Measurements from ENCODE around the gene TMEM131L.
"Not testable (repeated sequence)": the region's sequence is repeated elsewhere in the genome, so short reads cannot be mapped to it uniquely, and the experiment has no call there.

The TMEM131L gene

GRCh38 chr4:153546280-153546679 lies 80.1 kb downstream of the TMEM131L start:
- DNase-seq (ENCODE audit: low spot score) = no peak

GRCh38 chr4:153547520-153547919 lies 81.4 kb downstream of the TMEM131L start:
- DNase-seq (ENCODE audit: low spot score) = no peak

GRCh38 chr4:153548907-153549306 lies 82.7 kb downstream of the TMEM131L start:
- not testable (repeated sequence) for DNase-seq (ENCODE audit: low spot score)

- DNase-seq (ENCODE audit: low spot score) = no peak
These were observed 83.2 kb downstream of the TMEM131L start for GRCh38 chr4:153549405-153549804.

GRCh38 chr4:153553155-153553818 lies 87.1 kb downstream of the TMEM131L start:
- no peak for DNase-seq (ENCODE audit: low spot score)

GRCh38 chr4:153553819-153554170 lies 87.6 kb downstream of the TMEM131L start:
- no peak for DNase-seq (ENCODE audit: low spot score)

GRCh38 chr4:153555730-153556434 lies 89.7 kb downstream of the TMEM131L start:
- no peak for DNase-seq (ENCODE audit: low spot score)

- no peak for DNase-seq (ENCODE audit: low spot score)
These were observed 90.3 kb downstream of the TMEM131L start for GRCh38 chr4:153556435-153556815.

GRCh38 chr4:153560908-153561307 lies 94.7 kb downstream of the TMEM131L start:
- DNase-seq (ENCODE audit: low spot score) = no peak

GRCh38 chr4:153564630-153565525 lies 98.7 kb downstream of the TMEM131L start:
- DNase-seq (ENCODE audit: low spot score) = peak; percentile 90

GRCh38 chr4:153566631-153567150 lies 100.5 kb downstream of the TMEM131L start:
- DNase-seq (ENCODE audit: low spot score) = no peak

- DNase-seq (ENCODE audit: low spot score) = not testable (repeated sequence)
These were observed 101.5 kb downstream of the TMEM131L start for GRCh38 chr4:153567660-153568059.

GRCh38 chr4:153570228-153570973 lies 104.2 kb downstream of the TMEM131L start:
- no peak for DNase-seq (ENCODE audit: low spot score)

- DNase-seq (ENCODE audit: low spot score) = no peak
These were observed 104.9 kb downstream of the TMEM131L start for GRCh38 chr4:153571006-153571545.

- no peak for DNase-seq (ENCODE audit: low spot score)
These were observed 106.4 kb downstream of the TMEM131L start for GRCh38 chr4:153572609-153573008.

GRCh38 chr4:153573221-153573620 lies 107.1 kb downstream of the TMEM131L start:
- no peak for DNase-seq (ENCODE audit: low spot score)

- peak; percentile 84 for DNase-seq (ENCODE audit: low spot score)
These were observed 108.0 kb downstream of the TMEM131L start for GRCh38 chr4:153573881-153574802.

GRCh38 chr4:153576443-153576774 lies 110.2 kb downstream of the TMEM131L start:
- no peak for DNase-seq (ENCODE audit: low spot score)

GRCh38 chr4:153577053-153577452 lies 110.9 kb downstream of the TMEM131L start:
- DNase-seq (ENCODE audit: low spot score) = no peak

GRCh38 chr4:153579410-153579809 lies 113.2 kb downstream of the TMEM131L start:
- DNase-seq (ENCODE audit: low spot score) = no peak
